Activated CD4-positive, alpha-beta memory T cell treated with anti-CD3 and anti-CD28 coated beads for 36 hours (primary cell): ENCODE results near the gene RIPOR1. TPM values are rescaled to one million over a fixed set of nuclear protein-coding genes. Genes with fewer than 3 reads are reported as not detected.
A peak's percentile ranks its signal among the peaks of the same experiment; 100 is the strongest.

Source experiments
- CTCF ChIA-PET: fragments of 350-600 bp; sonication (Branson Sonifier 250); formaldehyde crosslinking; loops from one replicate; lab custom pipeline; 2021; ENCODE audit warnings: antibody characterized with exemption, inconsistent platforms; lab: Charles Lee
- POLR2A ChIA-PET: fragments of 350-600 bp; sonication (Branson Sonifier 250); formaldehyde crosslinking; loops from one replicate; lab custom pipeline; 2021; ENCODE audit warnings: antibody characterized with exemption; lab: Charles Lee
- DNase-seq: peaks from one replicate; pipeline ENCODE4 v3.0.0-alpha.2; 2020
- H3K27ac Mint-ChIP-seq: one replicate; pipeline ENCODE4 v1.8.0; 2021; ENCODE audit warnings: mixed read lengths
- H3K27me3 Mint-ChIP-seq: one replicate; pipeline ENCODE4 v1.8.0; 2021; ENCODE audit warnings: mixed read lengths
- H3K36me3 Mint-ChIP-seq: one replicate; pipeline ENCODE4 v1.8.0; 2021; ENCODE audit warnings: mixed read lengths
- H3K4me1 Mint-ChIP-seq: one replicate; pipeline ENCODE4 v1.8.0; 2021; ENCODE audit warnings: low read depth, mixed read lengths
- H3K4me3 Mint-ChIP-seq: one replicate; pipeline ENCODE4 v1.8.0; 2021; ENCODE audit warnings: mild to moderate bottlenecking, mixed read lengths
- H3K9me3 Mint-ChIP-seq: one replicate; pipeline ENCODE4 v1.8.0; 2021; ENCODE audit warnings: mixed read lengths
- intact Hi-C: fragments of 100-400 bp; cut with micrococcal nuclease; formaldehyde crosslinking; loops from one replicate; pipeline ENCODE4 v1.15.1; 2023
- total RNA-seq, 2 experiments: library from RNA; stranded (reverse); gene quantifications; one replicate each; pipeline ENCODE4 v1.2.3, GENCODE V29; 2021

The RIPOR1 gene
- total RNA-seq, 2 experiments from 2014 or later, result 33.4 to 37.9 TPM

DNA sequence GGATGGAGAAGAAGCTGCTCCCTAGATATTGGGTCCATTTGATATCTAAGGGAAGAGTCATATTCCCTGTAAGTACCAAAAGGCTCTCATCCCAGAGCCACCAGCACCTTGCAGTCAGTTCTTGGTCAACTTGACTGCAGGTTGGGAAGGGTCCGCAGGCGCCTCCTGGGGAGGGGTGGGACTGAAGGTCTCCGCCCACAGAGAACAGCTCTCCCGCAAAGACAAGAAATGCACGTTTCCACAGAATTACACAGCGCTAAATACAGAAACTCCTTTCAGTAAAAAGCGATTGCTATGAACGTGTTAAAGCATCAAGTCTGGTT, 32.8 kb downstream of the RIPOR1 start:
- POLR2A ChIA-PET, result interaction anchor here (0.5 to 4.6 kb wide), 16 partner anchors 8 to 245 kb away, joined by 3 to 32 read pairs (median 4); partner anchors contain the start of genes ACD, ATP6V0D1, CARMIL2 and GFOD2
- Mint-ChIP-seq H3K9me3 (no peaks in the 10 kb centered on the region), H3K27me3 (no peaks in the 10 kb centered on the region), H3K27ac (peak overlapping the region; percentile 92), H3K4me1 (peaks cover 44% of the 10 kb centered on the region), H3K4me3 (peak overlapping the region; percentile 88), H3K36me3 (no peaks in the 10 kb centered on the region)
- intact Hi-C loops, result loop anchor here (5.0 kb wide), 1 partner anchor 534 kb away; the partner anchor contains the start of gene CBFB
- CTCF ChIA-PET, result interaction anchor here (0.6 to 5.8 kb wide), 13 partner anchors 9 to 156 kb away, joined by 3 to 111 read pairs (median 6); partner anchors contain the start of genes ATP6V0D1 and CARMIL2
- DNase-seq, result no peak

DNA sequence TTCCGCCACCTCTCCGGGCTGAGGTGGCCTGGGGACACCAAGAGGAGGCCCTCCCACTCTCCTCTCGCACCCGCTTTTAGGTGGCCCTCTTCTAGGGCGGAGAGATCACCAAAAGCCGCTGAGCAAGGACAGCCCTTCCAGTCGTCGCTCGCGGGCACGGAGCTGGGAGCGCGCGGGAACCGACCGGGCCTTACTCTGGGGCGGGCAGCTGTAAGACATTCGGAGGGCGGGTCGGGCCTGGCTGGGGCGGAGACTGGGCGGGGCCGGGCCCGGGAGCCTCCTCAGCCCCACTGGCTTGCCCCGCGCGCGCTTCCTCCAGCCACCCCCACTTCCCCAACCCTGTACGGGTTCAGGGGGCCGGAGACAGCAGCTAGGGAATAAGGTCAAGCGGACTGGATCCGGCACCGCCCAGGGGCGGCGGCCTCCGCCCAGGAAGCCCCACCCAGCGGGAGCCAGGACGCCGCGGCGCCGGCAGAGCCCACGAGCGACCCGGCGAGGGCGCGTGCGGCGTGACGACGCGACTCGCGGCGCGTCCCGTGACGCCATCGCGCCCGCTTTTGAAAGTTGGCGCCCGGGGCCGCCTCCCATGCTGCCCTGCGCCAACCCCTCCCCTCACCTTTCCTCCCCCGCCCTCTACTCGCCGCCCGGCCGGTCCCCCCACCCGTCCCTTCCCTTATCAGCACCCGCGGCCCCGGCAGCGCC, 33.3 kb downstream of the RIPOR1 start:
- POLR2A ChIA-PET, result interaction anchor here (0.5 to 4.6 kb wide), 16 partner anchors 8 to 244 kb away, joined by 3 to 32 read pairs (median 4); partner anchors contain the start of genes ACD, ATP6V0D1, CARMIL2 and GFOD2
- H3K27me3 Mint-ChIP-seq, result no peaks in the 10 kb centered on the region
- intact Hi-C loops, result loop anchor here (1.0 to 5.0 kb wide), 10 partner anchors 15 to 535 kb away; partner anchors contain the start of genes ACD, ATP6V0D1, CBFB and FHOD1
- H3K36me3 Mint-ChIP-seq, result no peaks in the 10 kb centered on the region
- peaks cover 43% of the 10 kb centered on the region for H3K4me1 Mint-ChIP-seq
- peak; percentile 99 for DNase-seq
- CTCF ChIA-PET, result interaction anchor here (0.6 to 5.8 kb wide), 19 partner anchors 9 to 392 kb away, joined by 3 to 111 read pairs (median 4); partner anchors contain the start of genes ATP6V0D1, CARMIL2 and NOL3
- H3K4me3 Mint-ChIP-seq, result peak overlapping the region; percentile 88
- peak overlapping the region; percentile 92 for H3K27ac Mint-ChIP-seq
- no peaks in the 10 kb centered on the region for H3K9me3 Mint-ChIP-seq

DNA sequence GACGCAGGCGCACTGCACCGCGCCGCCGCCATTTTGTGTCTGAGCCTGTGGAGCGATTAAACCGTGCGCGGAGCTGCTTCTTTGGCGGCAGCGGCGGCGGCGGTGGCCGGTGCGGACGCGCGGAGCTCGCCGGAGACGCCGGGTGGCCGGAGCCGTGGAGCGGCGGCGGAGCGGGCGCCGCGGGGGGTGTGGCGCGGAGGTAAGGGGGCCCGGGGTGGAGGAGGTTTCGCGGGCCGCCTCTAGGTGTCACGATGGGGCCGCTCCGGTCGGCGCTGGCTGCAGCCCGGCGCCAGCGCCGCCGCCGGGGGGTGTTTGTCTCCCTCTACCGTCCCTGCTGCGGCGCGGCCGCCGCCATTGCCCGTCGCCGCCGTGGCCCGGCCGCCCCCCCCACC, 33.9 kb downstream of the RIPOR1 start, which contains the start of gene CTCF:
Gene CTCF (plus strand): TSS at position 1 of the 392 bp plus-strand sequence. CDS start 48,307 bp downstream, outside the sequence.
- ChIA-PET POLR2A (interaction anchor here (0.6 to 4.6 kb wide), 11 partner anchors 9 to 103 kb away, joined by 3 to 32 read pairs (median 5); partner anchors contain the start of genes ACD, CARMIL2 and PARD6A), CTCF (interaction anchor here (0.6 to 5.8 kb wide), 24 partner anchors 9 to 392 kb away, joined by 3 to 111 read pairs (median 5); partner anchors contain the start of genes ATP6V0D1, CARMIL2 and NOL3)
- Mint-ChIP-seq H3K27ac (peak within 1 kb of the TSS; percentile 92), H3K9me3 (no peaks in the 10 kb centered on the region), H3K36me3 (no peaks in the 10 kb centered on the region), H3K27me3 (no peaks in the 10 kb centered on the region), H3K4me1 (peaks cover 45% of the 10 kb centered on the region), H3K4me3 (peak within 1 kb of the TSS; percentile 88)
- intact Hi-C loops, result loop anchor here (1.0 to 5.0 kb wide), 10 partner anchors 15 to 535 kb away; partner anchors contain the start of genes ACD, ATP6V0D1, CBFB and FHOD1
- DNase-seq, result peak; percentile 88

DNA sequence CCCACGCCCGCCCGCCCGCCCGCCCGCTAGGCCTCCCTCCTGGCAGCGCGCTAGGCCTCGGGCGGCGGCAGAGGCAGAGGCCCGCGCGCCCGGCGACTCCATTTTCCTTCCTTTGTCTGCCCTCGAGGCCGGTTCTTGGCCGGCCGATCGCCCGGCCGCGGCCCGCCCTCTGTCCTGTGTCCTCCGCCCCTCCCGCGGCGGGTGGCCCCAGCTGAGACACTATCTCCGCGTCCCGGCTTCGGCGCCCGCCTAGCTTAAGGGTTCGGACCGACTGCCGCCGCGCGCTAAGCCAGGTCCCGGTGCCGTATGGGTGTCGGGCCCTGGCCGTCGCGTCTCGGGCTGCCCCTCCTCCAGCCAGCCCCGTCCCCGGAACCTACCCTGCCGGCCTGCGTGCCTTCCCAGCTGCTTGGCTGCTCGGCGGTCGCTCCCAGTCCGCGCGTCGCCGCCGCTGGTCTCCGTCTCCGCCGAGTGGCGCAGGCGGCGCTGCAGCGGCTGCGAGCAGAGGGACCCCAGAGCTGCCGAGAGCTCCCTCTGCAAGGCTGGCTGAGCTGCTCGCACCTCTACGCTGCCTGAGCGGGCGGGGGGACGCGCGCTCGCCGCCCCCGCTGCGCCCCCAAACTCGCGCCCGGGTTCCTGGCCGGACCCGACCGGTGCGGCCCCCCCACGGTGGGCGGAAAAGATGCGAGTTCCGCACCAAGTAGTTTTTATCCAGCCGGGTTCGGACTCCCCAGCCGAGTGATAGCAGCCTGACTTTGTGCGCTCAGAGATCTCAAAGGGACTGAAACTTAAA, 34.5 kb downstream of the RIPOR1 start:
- CTCF ChIA-PET, result interaction anchor here (0.7 to 5.8 kb wide), 22 partner anchors 9 to 1217 kb away, joined by 3 to 111 read pairs (median 5); partner anchors contain the start of gene CARMIL2
- Mint-ChIP-seq H3K27me3 (no peaks in the 10 kb centered on the region), H3K4me3 (peak overlapping the region; percentile 83), H3K36me3 (no peaks in the 10 kb centered on the region), H3K27ac (peak overlapping the region; percentile 91), H3K9me3 (no peaks in the 10 kb centered on the region), H3K4me1 (peaks cover 45% of the 10 kb centered on the region)
- POLR2A ChIA-PET, result interaction anchor here (0.7 to 4.6 kb wide), 7 partner anchors 15 to 316 kb away, joined by 3 to 32 read pairs (median 14); partner anchors contain the start of genes ACD, CARMIL2, FHOD1 and PARD6A
- intact Hi-C loops, result loop anchor here (1.0 to 5.0 kb wide), 11 partner anchors 16 to 536 kb away; partner anchors contain the start of genes ACD, ATP6V0D1, CARMIL2 and CBFB
- DNase-seq, result peak; percentile 68

DNA sequence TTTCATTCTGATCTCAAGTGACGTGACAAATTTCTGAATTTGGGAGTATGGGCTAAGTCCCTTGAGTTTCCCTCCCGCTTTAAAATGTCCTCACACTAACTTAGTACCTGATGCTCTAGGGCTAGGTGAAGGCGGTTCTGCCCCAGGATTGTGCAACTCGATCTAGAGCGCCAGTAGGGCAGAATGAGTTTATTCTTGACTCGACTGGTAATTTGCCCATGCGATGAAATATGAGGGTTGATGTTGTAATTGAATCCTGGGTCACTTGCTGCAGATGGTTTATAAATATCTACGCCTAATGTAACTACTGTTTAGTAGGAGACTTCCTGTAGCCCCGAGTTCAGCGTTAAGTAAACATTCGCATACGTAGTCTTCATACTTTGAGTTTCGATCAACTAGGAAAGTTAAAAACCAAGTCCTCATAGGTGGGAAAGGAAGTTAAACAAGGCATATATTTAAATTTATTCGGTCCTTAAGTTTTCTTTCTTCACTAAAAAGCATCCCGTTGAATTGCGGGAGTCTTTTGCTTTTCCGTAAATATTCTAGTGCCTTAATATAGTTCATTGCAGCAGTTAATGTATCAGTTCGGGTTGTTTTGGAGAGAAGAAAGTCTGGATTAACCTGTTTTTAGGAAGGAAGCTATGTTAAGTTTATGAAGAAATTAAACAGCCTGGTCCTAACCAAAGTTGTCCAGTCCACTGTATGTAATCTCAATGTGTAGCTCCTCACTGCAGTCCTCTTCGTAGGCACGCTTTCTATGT, 35.3 kb downstream of the RIPOR1 start:
- intact Hi-C loops, result loop anchor here (1.0 to 5.0 kb wide), 3 partner anchors 35 to 537 kb away; partner anchors contain the start of genes CARMIL2, CBFB and RIPOR1
- peak; percentile 57 for DNase-seq
- ChIA-PET CTCF (interaction anchor here (0.7 to 5.8 kb wide), 18 partner anchors 8 to 1217 kb away, joined by 3 to 111 read pairs (median 4); partner anchors contain the start of genes C16orf86, CARMIL2 and ENKD1), POLR2A (interaction anchor here (0.7 to 4.6 kb wide), 7 partner anchors 16 to 102 kb away, joined by 3 to 32 read pairs (median 5); partner anchors contain the start of genes ACD, CARMIL2 and PARD6A)
- H3K4me1 Mint-ChIP-seq, result peaks cover 49% of the 10 kb centered on the region
- no peaks in the 10 kb centered on the region for H3K9me3 Mint-ChIP-seq
- peak overlapping the region; percentile 83 for H3K4me3 Mint-ChIP-seq
- no peaks in the 10 kb centered on the region for H3K36me3 Mint-ChIP-seq
- H3K27ac Mint-ChIP-seq, result peak overlapping the region; percentile 91
- no peaks in the 10 kb centered on the region for H3K27me3 Mint-ChIP-seq

DNA sequence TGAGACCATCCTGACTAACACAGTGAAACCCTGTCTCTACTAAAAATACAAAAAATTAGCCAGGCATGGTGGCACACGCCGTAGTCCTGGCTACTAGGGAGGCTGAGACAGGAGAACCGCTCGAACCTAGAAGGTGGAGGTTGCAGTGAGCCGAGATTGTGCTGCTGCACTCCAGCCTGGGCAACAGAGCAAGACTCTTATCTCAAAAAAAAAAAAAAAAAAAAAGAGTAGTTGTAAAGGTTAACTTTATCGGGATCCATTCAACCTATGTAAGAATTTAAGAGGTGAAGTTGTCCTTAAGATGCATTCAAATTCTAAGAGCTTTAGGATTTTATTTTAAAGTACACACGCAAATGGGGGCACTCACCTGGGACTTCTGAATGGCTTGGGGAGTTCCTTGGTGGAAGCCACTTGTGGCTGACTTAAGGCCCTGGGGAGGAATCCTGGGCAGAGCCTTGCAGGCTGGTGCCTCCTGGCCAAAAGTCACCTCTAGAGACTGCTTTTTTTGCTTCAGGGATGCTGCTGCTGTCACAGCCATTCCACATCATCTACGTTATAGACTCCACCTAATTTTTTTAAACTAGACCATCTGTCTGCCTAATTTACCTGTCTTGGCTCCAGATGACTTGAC, 37.0 kb downstream of the RIPOR1 start:
- Mint-ChIP-seq H3K27me3 (no peaks in the 10 kb centered on the region), H3K9me3 (no peaks in the 10 kb centered on the region), H3K36me3 (no peaks in the 10 kb centered on the region), H3K4me1 (peaks cover 40% of the 10 kb centered on the region), H3K27ac (peak overlapping the region; percentile 38), H3K4me3 (no peak overlapping the region)
- CTCF ChIA-PET, result interaction anchor here (0.5 to 5.8 kb wide), 3 partner anchors 18 to 208 kb away, joined by 3 to 51 read pairs (median 14); no protein-coding TSS in a partner anchor
- DNase-seq, result no peak
- intact Hi-C loops, result no loop called here
- POLR2A ChIA-PET, result no interaction called here

DNA sequence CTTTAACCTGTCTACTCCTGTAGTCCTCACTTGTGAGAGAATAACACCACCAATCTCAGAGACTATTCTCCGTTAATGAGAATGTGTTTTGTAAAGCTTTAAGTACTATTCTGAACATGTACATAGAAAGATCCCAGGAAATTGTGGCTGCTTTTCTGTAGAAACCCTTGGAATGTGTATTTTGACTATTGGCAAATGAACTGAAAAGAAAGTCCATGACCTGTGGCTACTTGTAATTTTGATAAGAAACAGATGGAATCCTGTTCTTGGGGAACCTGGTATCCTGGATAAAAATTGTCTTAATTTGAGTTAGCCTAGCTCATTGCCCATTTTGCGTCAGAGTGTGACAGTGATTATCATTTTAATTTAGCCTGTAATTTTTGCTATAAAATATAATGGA, 42.8 kb downstream of the RIPOR1 start:
- Mint-ChIP-seq H3K27me3 (no peaks in the 10 kb centered on the region), H3K9me3 (no peaks in the 10 kb centered on the region), H3K4me3 (no peak overlapping the region), H3K36me3 (peaks cover 18% of the 10 kb centered on the region), H3K27ac (no peak overlapping the region), H3K4me1 (peaks cover 20% of the 10 kb centered on the region)
- CTCF ChIA-PET, result interaction anchor here (1.0 to 2.0 kb wide), 4 partner anchors 8 to 74 kb away, joined by 3 to 9 read pairs (median 6); partner anchors contain the start of gene CARMIL2
- DNase-seq, result no peak
- POLR2A ChIA-PET, result no interaction called here
- intact Hi-C loops, result no loop called here

DNA sequence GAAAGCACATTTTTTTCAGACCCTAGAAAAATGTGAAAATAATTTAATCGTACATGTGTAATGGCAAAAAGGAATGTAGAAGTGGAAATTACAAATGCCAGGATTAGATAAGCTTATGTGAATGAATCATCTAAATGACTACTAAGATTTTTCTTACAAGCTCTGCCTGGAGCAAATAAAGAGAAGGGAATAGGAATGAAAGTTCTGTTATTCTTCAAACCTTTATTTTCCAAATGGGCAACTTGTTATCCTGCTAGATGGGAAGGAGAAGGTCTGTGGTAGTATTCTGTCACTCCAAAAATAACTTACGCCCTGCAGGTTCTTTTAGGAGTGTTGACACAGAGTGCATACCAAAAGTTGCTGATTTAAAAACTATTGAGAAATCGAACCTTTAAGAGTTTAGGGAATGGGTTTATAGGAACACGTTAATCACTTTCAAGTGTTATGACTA, 43.4 kb downstream of the RIPOR1 start:
- no peak for DNase-seq
- intact Hi-C loops, result no loop called here
- ChIA-PET CTCF (interaction anchor here (0.6 to 2.0 kb wide), 5 partner anchors 9 to 522 kb away, joined by 3 to 9 read pairs (median 5); partner anchors contain the start of gene CARMIL2), POLR2A (no interaction called here)
- H3K9me3 Mint-ChIP-seq, result no peaks in the 10 kb centered on the region
- peaks cover 16% of the 10 kb centered on the region for H3K4me1 Mint-ChIP-seq
- no peak overlapping the region for H3K4me3 Mint-ChIP-seq
- no peak overlapping the region for H3K27ac Mint-ChIP-seq
- H3K36me3 Mint-ChIP-seq, result peaks cover 18% of the 10 kb centered on the region
- H3K27me3 Mint-ChIP-seq, result no peaks in the 10 kb centered on the region

DNA sequence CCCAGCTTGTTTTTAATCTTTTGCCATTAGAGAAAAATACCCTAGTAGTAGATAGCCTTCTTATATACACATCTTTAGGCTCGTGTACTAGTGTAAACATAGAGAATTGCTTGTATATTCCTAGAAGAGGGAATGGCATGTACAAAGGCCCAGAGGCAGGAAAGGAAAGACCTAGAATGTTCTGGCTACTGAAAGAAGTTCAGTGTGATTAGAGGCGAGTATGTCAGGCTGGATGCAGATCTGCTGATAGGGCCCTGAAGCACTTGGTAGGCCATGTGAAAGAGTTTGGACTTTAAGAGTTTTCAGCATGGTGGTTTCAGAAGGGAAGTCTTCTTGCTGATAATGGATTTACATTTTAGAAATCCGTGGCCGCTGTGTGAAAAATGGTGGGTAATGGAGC, 51.1 kb downstream of the RIPOR1 start:
- Mint-ChIP-seq H3K27ac (no peak overlapping the region), H3K4me1 (peaks cover 7% of the 10 kb centered on the region), H3K36me3 (peaks cover 9% of the 10 kb centered on the region), H3K27me3 (no peaks in the 10 kb centered on the region), H3K4me3 (no peak overlapping the region), H3K9me3 (no peaks in the 10 kb centered on the region)
- DNase-seq, result no peak
- ChIA-PET CTCF (interaction anchor here (0.8 to 1.7 kb wide), 3 partner anchors 17 to 33 kb away, joined by 3 to 7 read pairs (median 5); partner anchors contain the start of gene CTCF), POLR2A (interaction anchor here (1.2 kb wide), 1 partner anchor 12 kb away, joined by 3 read pairs; no protein-coding TSS in a partner anchor)
- intact Hi-C loops, result no loop called here

DNA sequence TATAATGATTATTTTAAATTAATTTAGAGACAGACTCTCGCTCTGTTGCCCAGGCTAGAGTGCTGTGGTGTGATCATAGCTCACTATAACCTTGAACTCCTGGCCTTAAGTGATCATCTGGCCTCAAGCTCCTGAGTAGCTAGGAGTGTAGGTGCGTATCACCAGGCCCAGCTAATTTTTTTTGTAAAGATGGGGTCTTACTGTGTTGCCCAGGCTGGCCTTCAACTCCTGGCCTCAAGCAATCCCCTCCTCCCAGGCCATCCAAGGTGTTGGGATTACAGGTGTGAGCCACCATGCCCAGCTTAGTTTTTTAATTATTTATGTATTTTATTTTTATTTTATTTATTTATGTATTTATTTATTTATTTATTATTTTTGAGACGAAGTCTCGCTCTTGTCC, 51.6 kb downstream of the RIPOR1 start:
- Mint-ChIP-seq H3K36me3 (peaks cover 9% of the 10 kb centered on the region), H3K4me1 (peaks cover 11% of the 10 kb centered on the region), H3K4me3 (no peak overlapping the region), H3K27me3 (no peaks in the 10 kb centered on the region), H3K27ac (no peak overlapping the region), H3K9me3 (no peaks in the 10 kb centered on the region)
- no peak for DNase-seq
- POLR2A ChIA-PET, result interaction anchor here (1.2 kb wide), 1 partner anchor 13 kb away, joined by 3 read pairs; no protein-coding TSS in a partner anchor
- CTCF ChIA-PET, result interaction anchor here (1.6 to 1.7 kb wide), 2 partner anchors 18 to 33 kb away, joined by 5 to 7 read pairs; partner anchors contain the start of gene CTCF
- intact Hi-C loops, result no loop called here
